A549 (cell line): ENCODE measurements around the gene FAM72D. TPM values are rescaled to one million over a fixed set of nuclear protein-coding genes. Genes with fewer than 3 reads are reported as not detected.
"Not testable (repeated sequence)": the region's sequence is repeated elsewhere in the genome, so short reads cannot be mapped to it uniquely, and the experiment has no call there.

Source experiments
- ATAC-seq, 2 experiments: fragments of 200-7000 bp in 1 of 2; fragments of >200 bp in 1 of 2; cut with Nextera tagmentation in 1 of 2; cut with Tn5 transposase in 1 of 2; 3 replicates each; pipeline versions ENCODE4 v1.8.0 to v1.9.1; 2018 to 2020; ENCODE audit warnings: mild to moderate bottlenecking in 1 of 2, moderate library complexity in 1 of 2
- CTCF ChIA-PET: fragments of 300-600 bp; sonication (Branson Sonifier 250); formaldehyde crosslinking; extraction: SDS; loops from one replicate; lab custom pipeline; 2021; ENCODE audit warnings: antibody characterized with exemption, inconsistent platforms; lab: Yijun Ruan, JAX
- POLR2A ChIA-PET: fragments of 350-600 bp; formaldehyde crosslinking; extraction: SDS; loops from one replicate; lab custom pipeline; 2021; ENCODE audit warnings: antibody characterized with exemption, inconsistent platforms; lab: Yijun Ruan, JAX
- DNase-seq, 2 experiments: peaks; one replicate each; pipeline versions ENCODE4 v3.0.0 to v3.0.0-alpha.2; 2011 to 2016; ENCODE audit warnings: low read depth in 1 of 2, low spot score in 1 of 2
- FAIRE-seq: peaks from 2 replicates; lab custom pipeline; 2011; peaks lifted over from hg19 to GRCh38; lab: Jason Lieb, UNC
- H3K27ac ChIP-seq, 2 experiments: fragments of >200 bp; sonication (Bioruptor Twin); formaldehyde crosslinking; 3 replicates each; pipeline ENCODE4 v1.5.1; 2016 to 2017
- H3K4me1 ChIP-seq: fragments of >200 bp; sonication (Bioruptor Twin); formaldehyde crosslinking; 3 replicates; pipeline ENCODE4 v1.6.1; 2016
- H3K4me2 ChIP-seq: fragments of >200 bp; sonication (Bioruptor Twin); formaldehyde crosslinking; 3 replicates; pipeline ENCODE4 v1.6.1; 2016
- H3K4me3 ChIP-seq: fragments of >200 bp; sonication (Bioruptor Twin); formaldehyde crosslinking; 3 replicates; pipeline ENCODE4 v1.5.1; 2016
- H3K9me3 ChIP-seq: fragments of >200 bp; sonication (Bioruptor Twin); formaldehyde crosslinking; 3 replicates; pipeline ENCODE4 v1.6.1; 2016
- CEBPB ChIP-seq, 2 experiments: fragments of >200 bp in 1 of 2; sonication (Bioruptor Twin) in 1 of 2; formaldehyde crosslinking in 1 of 2; IDR thresholded peaks; 2 replicates each; pipeline ENCODE4 v1.6.1; 2012 to 2016
- MAFK ChIP-seq: fragments of 450-650 bp; IDR thresholded peaks from 2 replicates; pipeline ENCODE4 v1.6.1; 2014; ENCODE audit not compliant: partially characterized antibody
- MAX ChIP-seq: IDR thresholded peaks from 2 replicates; pipeline ENCODE4 v1.6.1; 2012
- SREBF2 ChIP-seq: fragments of 450-650 bp; IDR thresholded peaks from 2 replicates; pipeline ENCODE4 v1.6.1; 2014; ENCODE audit warnings: mild to moderate bottlenecking, moderate library complexity
- WGBS: methylation state at CpG from one replicate; pipeline ENCODE4 v1.1.6; 2017; ENCODE audit errors: missing lambda C conversion rate; 5-methylcytosine and 5-hydroxymethylcytosine counted together
- polyA plus RNA-seq, 4 experiments: library from polyadenylated mRNA; depleted of rRNA in 3 of 4; stranded (reverse); fragments of >200 nt; fragmentation: RNase III in 1 of 4; extraction: RNeasy Plus Mini Kit Qiagen cat#74134 plus additional on column Dnase treatment in 1 of 4; gene quantifications; 2 replicates in 3 of 4; 3 replicates in 1 of 4; pipeline ENCODE4 v1.2.3, GENCODE V29; 2011 to 2017

FAM72D gene
- polyA plus RNA-seq, 2 of the 4 experiments (the other 2 are of a cell fraction) = 12.9 to 15.2 TPM

DNA sequence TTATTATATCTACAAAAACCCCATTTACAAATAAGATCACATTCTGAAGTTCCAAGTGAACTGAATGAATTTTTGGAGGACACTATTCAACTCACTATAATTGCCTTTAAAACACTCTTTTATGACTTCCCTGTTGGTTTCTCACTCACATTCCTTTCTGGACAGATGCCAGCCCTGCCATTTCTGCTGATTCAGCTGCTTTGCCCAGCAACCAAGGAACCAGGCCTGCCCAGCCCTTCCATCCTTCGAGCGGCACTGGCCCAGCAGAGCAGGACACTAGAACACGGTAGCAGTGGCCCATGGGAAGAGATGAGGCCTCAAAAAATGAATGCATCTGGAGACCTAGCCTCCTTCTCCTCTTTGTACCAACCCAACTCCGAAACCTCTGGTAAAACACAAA, 50.5 kb downstream of the FAM72D start:
- H3K9me3 ChIP-seq, POLR2A ChIA-PET, FAIRE-seq, ATAC-seq: not testable (repeated sequence)
- 66% methylated on average over 3 of the region's 4 CpGs for WGBS
- peak; percentile 7 for TF ChIP-seq MAFK
- TF ChIP-seq, all 56 proteins: peak for 1; not testable (repeated sequence) for 55
- DNase-seq, H3K4me2 ChIP-seq, H3K4me3 ChIP-seq, H3K27ac ChIP-seq, CTCF ChIA-PET, H3K4me1 ChIP-seq: not testable (repeated sequence)

GRCh38 chr1:145147172-145147571, 51.4 kb downstream of the FAM72D start:
- H3K9me3 ChIP-seq, H3K4me2 ChIP-seq, FAIRE-seq, CTCF ChIA-PET, H3K27ac ChIP-seq, ATAC-seq, H3K4me1 ChIP-seq, DNase-seq, H3K4me3 ChIP-seq, POLR2A ChIA-PET: not testable (repeated sequence)
- WGBS = 60% methylated on average over 2 of the region's 4 CpGs

GRCh38 chr1:145155421-145155820, 59.6 kb downstream of the FAM72D start:
- not testable (repeated sequence) for FAIRE-seq

GRCh38 chr1:145155873-145156272, 60.1 kb downstream of the FAM72D start:
- DNase-seq, H3K4me2 ChIP-seq, H3K4me3 ChIP-seq, H3K9me3 ChIP-seq, FAIRE-seq, CTCF ChIA-PET, H3K27ac ChIP-seq, POLR2A ChIA-PET, H3K4me1 ChIP-seq: not testable (repeated sequence)
- peak in 1 of 2 experiments; percentile 11; a peak in 4 of 6 replicates for ATAC-seq
- WGBS = 61% methylated on average over 4 of the region's 5 CpGs

More at GRCh38 chr1:145155421-145155820, 59.6 kb downstream of the FAM72D start:
- H3K27ac ChIP-seq, DNase-seq, POLR2A ChIA-PET, H3K4me2 ChIP-seq, H3K4me3 ChIP-seq, CTCF ChIA-PET, H3K9me3 ChIP-seq, H3K4me1 ChIP-seq: not testable (repeated sequence)
- peak; percentile 64 to 70 for ATAC-seq
- WGBS = no CpG with 5 or more reads among the region's 4 CpGs

DNA sequence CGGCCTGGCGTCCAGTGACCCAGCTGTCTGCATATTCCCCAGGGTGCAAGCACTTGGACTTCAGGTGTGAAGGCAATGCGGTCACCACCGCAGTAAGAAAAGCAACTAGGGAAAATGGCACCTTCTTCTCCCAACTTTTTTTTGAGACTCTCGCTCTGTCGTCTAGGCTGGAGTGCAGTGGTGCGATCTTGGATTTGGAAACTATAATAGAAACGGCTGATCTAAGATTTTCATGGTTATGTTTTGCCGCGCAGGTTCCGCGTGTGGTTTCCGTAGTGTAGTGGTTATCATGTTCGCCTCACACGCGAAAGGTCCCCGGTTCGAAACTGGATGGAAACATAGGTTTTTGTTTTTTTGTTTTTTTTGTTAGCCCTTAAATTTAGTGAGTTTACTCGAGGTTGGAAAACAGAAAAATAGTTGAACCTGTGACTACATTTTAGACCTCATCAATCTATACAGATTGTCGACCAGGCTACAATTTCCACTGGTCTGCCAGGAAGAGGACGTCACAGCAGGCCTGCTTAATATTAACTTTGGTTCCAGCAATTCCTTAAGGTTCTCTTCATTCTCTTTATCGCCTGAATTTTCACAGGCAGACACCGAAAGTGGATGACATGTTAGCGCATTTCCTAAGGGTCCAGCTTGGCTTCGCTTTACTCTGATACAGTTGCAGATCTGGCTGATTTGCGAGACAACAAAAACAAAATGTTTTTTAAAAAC, 61.3 kb downstream of the FAM72D start:
- POLR2A ChIA-PET, CTCF ChIA-PET, H3K4me1 ChIP-seq, FAIRE-seq, H3K9me3 ChIP-seq: not testable (repeated sequence)
- DNase-seq (peak in 1 of 2 experiments; percentile 66), ATAC-seq (peak; percentile 27 to 59; a peak in 4 of 6 replicates)
- WGBS = 12% methylated on average over 20 of the region's 26 CpGs
- H3K4me2 ChIP-seq = peak overlapping the region; percentile 51
- TF ChIP-seq CEBPB (IDR thresholded peaks at IDR 0.05) (peak in 1 of 2 experiments; percentile 35; a peak in 1 of 4 replicates), MAX (0 out of 2 replicates have a peak, but pooled peaks have one; percentile 32), SREBF2 (peak; percentile 52)
- TF ChIP-seq, all 56 proteins: peak for 3; not testable (repeated sequence) for 53
- H3K4me3 ChIP-seq = peak overlapping the region; percentile 39
- H3K27ac ChIP-seq = not testable (repeated sequence)

GRCh38 chr1:145157715-145158114, 61.9 kb downstream of the FAM72D start:
- H3K4me1 ChIP-seq, H3K27ac ChIP-seq, H3K4me3 ChIP-seq, DNase-seq, H3K4me2 ChIP-seq, H3K9me3 ChIP-seq, POLR2A ChIA-PET, FAIRE-seq, CTCF ChIA-PET: not testable (repeated sequence)
- ATAC-seq = peak; percentile 82 to 87
- WGBS = no CpG with 5 or more reads among the region's 14 CpGs

- CTCF ChIA-PET, H3K4me1 ChIP-seq, H3K27ac ChIP-seq, FAIRE-seq, H3K9me3 ChIP-seq, DNase-seq, H3K4me3 ChIP-seq, POLR2A ChIA-PET, H3K4me2 ChIP-seq: not testable (repeated sequence)
- WGBS = 0% methylated on average over 2 of the region's 26 CpGs
- ATAC-seq = peak; percentile 84 to 90
Observed at GRCh38 chr1:145161046-145161752, 65.4 kb downstream of the FAM72D start.

Other genes with a start within 250 kb of the FAM72D start
- 27.3 and 29.3 TPM in 2 replicates for gene SRGAP2B, start 646 bp upstream of the FAM72D start, polyA plus RNA-seq (2011; rRNA removed)
- 11.8 to 14.2 TPM (median 13.9 TPM) in 3 replicates for gene SRGAP2B, start 646 bp upstream of the FAM72D start, polyA plus RNA-seq (2017; fragmentation: RNase III; extraction: RNeasy Plus Mini Kit Qiagen cat#74134 plus additional on column Dnase treatment)
- not detected in 2 replicates for gene PPIAL4D, start 146.2 kb downstream of the FAM72D start, polyA plus RNA-seq (2011; rRNA removed)
- not detected in 3 replicates for gene PPIAL4D, start 146.2 kb downstream of the FAM72D start, polyA plus RNA-seq (2017; fragmentation: RNase III; extraction: RNeasy Plus Mini Kit Qiagen cat#74134 plus additional on column Dnase treatment)